Immature natural killer cell (primary cell): ENCODE results near the gene DDIT4. TPM values are rescaled to one million over a fixed set of nuclear protein-coding genes. Genes with fewer than 3 reads are reported as not detected.

Experiments used
- polyA plus RNA-seq, 3 donors: library from polyadenylated mRNA; unstranded; fragments of 300-500 nt; fragmentation: Illumina TruSeq; gene quantifications; one replicate each; pipeline ENCODE4 v1.2.3, GENCODE V29; 2021

DDIT4 gene
- polyA plus RNA-seq, 3 donors from 2014 or later: 437 to 876 (median 450) TPM

Other genes with a start within 250 kb of the DDIT4 start
- gene SPOCK2, start 185.4 kb upstream of the DDIT4 start, polyA plus RNA-seq: 10 to 100 TPM; 58.8 to 86.0 (median 69.0) TPM
- 100 to 1,000 TPM; 291 to 366 (median 328) TPM for gene ANAPC16, start 57.9 kb upstream of the DDIT4 start, polyA plus RNA-seq
- gene ASCC1, start 57.6 kb upstream of the DDIT4 start, polyA plus RNA-seq: 10 to 100 TPM; 36.9 to 57.6 (median 40.5) TPM
- 10 to 100 TPM; 12.2 to 32.0 (median 12.4) TPM for gene DNAJB12, start 81.0 kb downstream of the DDIT4 start, polyA plus RNA-seq